Upper lobe of right lung (tissue), 1 donor: ENCODE measurements around the gene KRTAP3-1. TPM values are rescaled to one million over a fixed set of nuclear protein-coding genes. Genes with fewer than 3 reads are reported as not detected.
A peak's percentile ranks its signal among the peaks of the same experiment; 100 is the strongest.

Experiments
- ATAC-seq: fragments of 200-7000 bp; cut with Tn5 transposase; one replicate; pipeline ENCODE4 v1.9.1; 2020; ENCODE audit warnings: mild to moderate bottlenecking, moderate library complexity
- DNase-seq: peaks from one replicate; pipeline ENCODE4 v3.0.0-alpha.2; 2020
- H3K27ac ChIP-seq: fragments of 200-600 bp; one replicate; pipeline ENCODE4 v1.8.0; 2022
- H3K27me3 ChIP-seq: fragments of 200-600 bp; one replicate; pipeline ENCODE4 v1.8.0; 2022; ENCODE audit warnings: mild to moderate bottlenecking
- H3K36me3 ChIP-seq: fragments of 200-600 bp; one replicate; pipeline ENCODE4 v1.8.0; 2022
- H3K4me1 ChIP-seq: fragments of 200-600 bp; one replicate; pipeline ENCODE4 v1.8.0; 2022
- H3K4me3 ChIP-seq: fragments of 200-600 bp; one replicate; pipeline ENCODE4 v1.8.0; 2022; ENCODE audit warnings: mild to moderate bottlenecking
- H3K9me3 ChIP-seq: fragments of 200-600 bp; one replicate; pipeline ENCODE4 v1.8.0; 2022
- CTCF ChIP-seq: fragments of 200-600 bp; IDR thresholded peaks from one replicate; pipeline ENCODE4 v1.8.0; 2022; ENCODE audit warnings: antibody characterized with exemption
- intact Hi-C: fragments of 100-400 bp; cut with DNase I; formaldehyde crosslinking; loops from one replicate; pipeline ENCODE4 v1.11.0; 2022
- total RNA-seq: library from RNA; stranded (reverse); fragmentation: NEBNext Ultra II Directional; extraction: Animal tissue kit (Norgen Biotek cat#: 25700); gene quantifications from one replicate; pipeline ENCODE4 v1.2.1, GENCODE V29; 2021
- donor health status: DM: no; HTN: yes; CAD: no; lungs with severe emphysema.

KRTAP3-1 gene
- total RNA-seq, 1 donor from 2014 or later, result not detected

- Histone ChIP-seq H3K27ac (no peak within 1 kb of the TSS), H3K36me3 (no peaks in the 10 kb centered on the region), H3K27me3 (no peaks in the 10 kb centered on the region), H3K4me1 (no peaks in the 10 kb centered on the region), H3K4me3 (no peak within 1 kb of the TSS), H3K9me3 (no peaks in the 10 kb centered on the region)
- TF ChIP-seq CTCF, result no peak
- intact Hi-C loops, result no loop called here
- DNase-seq (no peak), ATAC-seq (no peak)
Measured at GRCh38 chr17:41029633-41030245, 20.8 kb upstream of the KRTAP3-1 start, which contains the start of gene KRTAP1-4. Gene KRTAP1-4, minus strand, starts transcription at chr17:41030195. Its CDS starts 117 bp downstream, at chr17:41030078.

- Histone ChIP-seq H3K36me3 (no peaks in the 10 kb centered on the region), H3K27ac (no peak within 1 kb of the TSS), H3K4me1 (no peaks in the 10 kb centered on the region), H3K9me3 (no peaks in the 10 kb centered on the region), H3K27me3 (peaks cover 5% of the 10 kb centered on the region), H3K4me3 (no peak within 1 kb of the TSS)
- ATAC-seq, result peak; percentile 22
- no peak for DNase-seq
- intact Hi-C loops, result no loop called here
- TF ChIP-seq CTCF, result no peak
Measured at GRCh38 chr17:41026715-41027471, 18.0 kb upstream of the KRTAP3-1 start, which contains the start of gene KRTAP1-5. Gene KRTAP1-5, minus strand, starts transcription at chr17:41027208. Its CDS starts 53 bp downstream, at chr17:41027155.

GRCh38 chr17:41024697-41025096 is 15.8 kb upstream of the KRTAP3-1 start:
- DNase-seq, result no peak
- Histone ChIP-seq H3K36me3 (no peaks in the 10 kb centered on the region), H3K27me3 (peaks cover 5% of the 10 kb centered on the region), H3K9me3 (no peaks in the 10 kb centered on the region), H3K4me3 (no peak overlapping the region), H3K4me1 (no peaks in the 10 kb centered on the region), H3K27ac (no peak overlapping the region)
- TF ChIP-seq CTCF, result no peak
- intact Hi-C loops, result no loop called here
- ATAC-seq, result no peak

- Histone ChIP-seq H3K27ac (no peak overlapping the region), H3K27me3 (peaks cover 5% of the 10 kb centered on the region), H3K36me3 (no peaks in the 10 kb centered on the region), H3K9me3 (no peaks in the 10 kb centered on the region), H3K4me1 (no peaks in the 10 kb centered on the region), H3K4me3 (no peak overlapping the region)
- TF ChIP-seq CTCF, result no peak
- intact Hi-C loops, result no loop called here
- no peak for DNase-seq
- no peak for ATAC-seq
Measured at GRCh38 chr17:41020336-41020735, 11.4 kb upstream of the KRTAP3-1 start.

- peaks cover 5% of the 10 kb centered on the region for H3K27me3 ChIP-seq
- intact Hi-C loops, result no loop called here
- no peak for TF ChIP-seq CTCF
- ATAC-seq (no peak), DNase-seq (no peak)
- H3K27ac ChIP-seq, result no peak overlapping the region
- no peaks in the 10 kb centered on the region for H3K9me3 ChIP-seq
- H3K4me1 ChIP-seq, result no peaks in the 10 kb centered on the region
- no peaks in the 10 kb centered on the region for H3K36me3 ChIP-seq
- no peak overlapping the region for H3K4me3 ChIP-seq
Measured at GRCh38 chr17:41019415-41019814, 10.5 kb upstream of the KRTAP3-1 start.
